ENCODE results near the gene FNTB.

DNA sequence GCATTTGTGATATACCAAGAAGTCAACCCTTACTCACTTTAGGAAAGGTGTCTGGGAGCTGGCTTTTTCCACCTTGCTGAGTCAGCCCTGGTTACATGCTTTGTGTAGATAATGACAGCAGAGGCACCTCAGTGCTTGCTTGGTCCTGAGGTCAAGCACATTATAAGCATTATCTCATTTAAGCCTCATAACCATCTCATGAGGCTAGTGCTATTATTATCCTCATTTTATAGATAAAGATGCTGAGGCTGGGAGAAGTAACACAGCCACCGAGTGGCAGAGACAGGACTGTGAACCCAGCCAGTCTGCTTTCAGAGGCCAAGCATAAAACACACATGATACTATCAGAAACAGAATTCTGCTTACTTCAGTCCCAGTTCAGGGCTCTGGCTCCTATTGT is 86.2 kb downstream of the FNTB start:
- TF ChIP-seq, protein P1, sequence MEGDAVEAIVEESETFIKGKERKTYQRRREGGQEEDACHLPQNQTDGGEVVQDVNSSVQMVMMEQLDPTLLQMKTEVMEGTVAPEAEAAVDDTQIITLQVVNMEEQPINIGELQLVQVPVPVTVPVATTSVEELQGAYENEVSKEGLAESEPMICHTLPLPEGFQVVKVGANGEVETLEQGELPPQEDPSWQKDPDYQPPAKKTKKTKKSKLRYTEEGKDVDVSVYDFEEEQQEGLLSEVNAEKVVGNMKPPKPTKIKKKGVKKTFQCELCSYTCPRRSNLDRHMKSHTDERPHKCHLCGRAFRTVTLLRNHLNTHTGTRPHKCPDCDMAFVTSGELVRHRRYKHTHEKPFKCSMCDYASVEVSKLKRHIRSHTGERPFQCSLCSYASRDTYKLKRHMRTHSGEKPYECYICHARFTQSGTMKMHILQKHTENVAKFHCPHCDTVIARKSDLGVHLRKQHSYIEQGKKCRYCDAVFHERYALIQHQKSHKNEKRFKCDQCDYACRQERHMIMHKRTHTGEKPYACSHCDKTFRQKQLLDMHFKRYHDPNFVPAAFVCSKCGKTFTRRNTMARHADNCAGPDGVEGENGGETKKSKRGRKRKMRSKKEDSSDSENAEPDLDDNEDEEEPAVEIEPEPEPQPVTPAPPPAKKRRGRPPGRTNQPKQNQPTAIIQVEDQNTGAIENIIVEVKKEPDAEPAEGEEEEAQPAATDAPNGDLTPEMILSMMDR (IDR thresholded peaks at IDR 0.05) = no peak
- TF ChIP-seq POLR2A (IDR thresholded peaks at IDR 0.05) (no peak), POLR2AphosphoS5 (IDR thresholded peaks at IDR 0.05) (no peak)
